Neural crest cell (in vitro differentiated cells): ENCODE results near the gene TLE3. TPM values are rescaled to one million over a fixed set of nuclear protein-coding genes. Genes with fewer than 3 reads are reported as not detected.

Source experiments
- DNase-seq: peaks from one replicate; pipeline ENCODE4 v3.0.0; 2021; ENCODE audit warnings: low read depth, mixed read lengths, low spot score
- H3K27ac Mint-ChIP-seq: one replicate; pipeline ENCODE4 v1.8.0; 2021; ENCODE audit warnings: mild to moderate bottlenecking, mixed read lengths; ENCODE audit not compliant: unreplicated experiment
- H3K27me3 Mint-ChIP-seq: 2 replicates; pipeline ENCODE4 v1.8.0; 2021; ENCODE audit warnings: low read depth, mild to moderate bottlenecking, mixed read lengths
- H3K36me3 Mint-ChIP-seq: 2 replicates; pipeline ENCODE4 v1.8.0; 2021; ENCODE audit warnings: low read depth, mild to moderate bottlenecking, mixed read lengths
- H3K4me1 Mint-ChIP-seq: 2 replicates; pipeline ENCODE4 v1.8.0; 2021; ENCODE audit warnings: mixed read lengths
- H3K4me3 Mint-ChIP-seq: one replicate; pipeline ENCODE4 v1.8.0; 2021; ENCODE audit warnings: mild to moderate bottlenecking, mixed read lengths
- H3K9me3 Mint-ChIP-seq: 2 replicates; pipeline ENCODE4 v1.8.0; 2021; ENCODE audit warnings: mixed read lengths
- total RNA-seq: library from RNA; stranded (reverse); gene quantifications from 2 replicates; pipeline ENCODE4 v1.2.1, GENCODE V29; 2021
- TF ChIP-seq, protein P1 (sequence below): fragments of 200-600 bp; sonication (generic); conservative IDR thresholded peaks from 2 replicates; pipeline ENCODE4 v1.5.0; 2021; ENCODE audit warnings: antibody characterized with exemption, mild to moderate bottlenecking

TLE3 gene
- total RNA-seq, 1 donor from 2014 or later, result 89.9 TPM

DNA sequence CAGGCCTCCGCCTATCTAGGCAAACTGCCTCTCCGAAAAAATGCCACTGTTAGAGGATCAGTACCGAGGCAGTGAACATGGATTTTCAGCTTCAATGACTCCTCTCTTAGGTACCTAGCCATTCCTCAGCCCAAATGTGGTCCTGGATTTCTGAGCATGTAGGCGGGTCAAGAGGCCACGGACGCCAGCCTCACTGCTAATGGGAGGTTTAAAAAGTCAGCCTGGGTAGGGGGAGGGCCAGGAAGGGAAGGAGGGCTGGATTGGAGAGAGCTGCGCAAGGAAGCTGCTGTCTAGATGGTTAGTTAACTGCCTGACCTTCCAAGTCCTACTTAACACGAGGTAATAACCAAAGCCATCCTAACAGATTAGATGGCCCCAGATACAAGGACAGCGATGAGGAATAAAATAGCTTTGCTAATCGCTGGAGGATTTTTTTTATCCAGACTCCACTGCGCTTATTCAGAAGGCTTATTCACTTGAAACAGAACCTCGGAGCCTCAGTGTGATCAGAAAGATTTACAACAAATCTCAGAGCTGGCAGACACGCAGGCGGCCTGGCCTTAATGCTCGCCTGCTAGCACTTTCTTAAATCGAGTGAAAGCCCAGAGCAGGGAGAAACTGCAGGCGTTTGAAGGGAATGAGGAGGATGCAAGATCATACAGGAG lies 34.3 kb downstream of the TLE3 start:
- no peak for DNase-seq
- H3K4me3 Mint-ChIP-seq, result peak overlapping the region; percentile 23
- H3K27ac Mint-ChIP-seq, result peak overlapping the region; percentile 90
- TF ChIP-seq, protein P1, sequence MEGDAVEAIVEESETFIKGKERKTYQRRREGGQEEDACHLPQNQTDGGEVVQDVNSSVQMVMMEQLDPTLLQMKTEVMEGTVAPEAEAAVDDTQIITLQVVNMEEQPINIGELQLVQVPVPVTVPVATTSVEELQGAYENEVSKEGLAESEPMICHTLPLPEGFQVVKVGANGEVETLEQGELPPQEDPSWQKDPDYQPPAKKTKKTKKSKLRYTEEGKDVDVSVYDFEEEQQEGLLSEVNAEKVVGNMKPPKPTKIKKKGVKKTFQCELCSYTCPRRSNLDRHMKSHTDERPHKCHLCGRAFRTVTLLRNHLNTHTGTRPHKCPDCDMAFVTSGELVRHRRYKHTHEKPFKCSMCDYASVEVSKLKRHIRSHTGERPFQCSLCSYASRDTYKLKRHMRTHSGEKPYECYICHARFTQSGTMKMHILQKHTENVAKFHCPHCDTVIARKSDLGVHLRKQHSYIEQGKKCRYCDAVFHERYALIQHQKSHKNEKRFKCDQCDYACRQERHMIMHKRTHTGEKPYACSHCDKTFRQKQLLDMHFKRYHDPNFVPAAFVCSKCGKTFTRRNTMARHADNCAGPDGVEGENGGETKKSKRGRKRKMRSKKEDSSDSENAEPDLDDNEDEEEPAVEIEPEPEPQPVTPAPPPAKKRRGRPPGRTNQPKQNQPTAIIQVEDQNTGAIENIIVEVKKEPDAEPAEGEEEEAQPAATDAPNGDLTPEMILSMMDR, result no peak
- H3K36me3 Mint-ChIP-seq, result peaks cover 19% of the 10 kb centered on the region
- H3K9me3 Mint-ChIP-seq, result no peaks in the 10 kb centered on the region
- no peaks in the 10 kb centered on the region for H3K27me3 Mint-ChIP-seq
- H3K4me1 Mint-ChIP-seq, result peaks cover 54% of the 10 kb centered on the region

DNA sequence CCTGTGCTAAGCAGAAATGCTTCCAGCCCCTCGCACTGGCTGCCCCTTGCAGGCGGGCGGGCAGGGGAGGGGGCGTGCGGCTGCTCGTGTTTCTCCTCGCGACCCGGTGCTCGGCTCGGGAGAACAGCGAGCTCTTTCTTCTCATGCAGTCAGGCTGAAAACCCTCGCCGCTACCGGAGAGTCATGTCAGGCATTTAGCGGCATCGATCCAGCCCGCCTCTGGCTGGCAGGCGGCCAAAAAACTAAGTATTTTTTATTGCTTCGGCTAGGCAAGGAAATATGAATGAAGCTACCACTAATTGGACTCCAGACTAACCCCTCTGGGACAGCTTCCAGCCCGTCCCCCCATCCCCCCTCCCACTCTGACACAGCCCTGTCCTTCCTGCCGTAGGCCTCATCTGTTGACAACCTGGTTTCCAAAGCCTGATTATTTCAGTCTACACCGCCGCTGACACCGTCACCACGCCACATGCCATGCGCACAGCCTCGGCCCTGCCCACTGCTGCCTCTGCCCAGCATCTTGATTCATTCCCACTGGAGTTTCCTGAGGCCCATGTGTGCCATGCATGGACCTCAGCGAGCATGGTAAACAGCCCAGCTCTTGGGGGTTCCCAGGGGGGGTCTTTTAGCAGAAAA lies 35.3 kb downstream of the TLE3 start:
- TF ChIP-seq, protein P1, result no peak
- Mint-ChIP-seq H3K27ac (peak overlapping the region; percentile 67), H3K4me3 (peak overlapping the region; percentile 44), H3K27me3 (no peaks in the 10 kb centered on the region), H3K9me3 (no peaks in the 10 kb centered on the region), H3K4me1 (peaks cover 48% of the 10 kb centered on the region), H3K36me3 (peaks cover 23% of the 10 kb centered on the region)
- DNase-seq, result peak; percentile 55

DNA sequence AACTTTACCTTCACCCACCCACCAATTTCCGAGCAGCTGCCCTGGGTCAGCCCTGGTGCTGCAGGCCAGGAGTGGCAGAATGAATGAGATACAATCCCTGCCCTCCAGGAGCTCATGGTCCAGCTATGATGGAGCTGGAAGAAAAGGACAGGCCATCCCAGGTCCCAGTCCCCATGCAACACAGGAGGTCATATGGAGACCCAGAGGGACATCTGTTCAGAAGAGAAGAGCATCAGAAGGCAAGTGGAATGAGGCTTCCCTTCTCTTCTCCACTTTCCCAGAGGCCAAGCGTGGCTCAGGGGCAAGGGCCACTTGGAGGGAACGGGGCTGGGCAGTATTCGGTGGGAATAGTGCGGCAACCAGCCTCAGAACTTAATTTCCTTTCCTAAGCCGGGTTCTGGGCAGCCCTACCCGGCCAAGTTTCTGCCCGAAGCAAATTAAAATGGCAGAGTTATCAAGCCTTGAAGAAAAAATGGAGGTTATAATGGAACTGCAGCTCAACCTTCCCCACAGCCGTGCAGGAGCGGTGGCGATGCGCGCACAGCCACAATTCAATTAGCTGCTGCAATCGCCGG lies 35.9 kb downstream of the TLE3 start:
- no peak overlapping the region for H3K27ac Mint-ChIP-seq
- H3K9me3 Mint-ChIP-seq, result no peaks in the 10 kb centered on the region
- no peaks in the 10 kb centered on the region for H3K27me3 Mint-ChIP-seq
- H3K36me3 Mint-ChIP-seq, result peaks cover 23% of the 10 kb centered on the region
- TF ChIP-seq, protein P1, result no peak
- peaks cover 42% of the 10 kb centered on the region for H3K4me1 Mint-ChIP-seq
- H3K4me3 Mint-ChIP-seq, result peak overlapping the region; percentile 44
- DNase-seq, result no peak

DNA sequence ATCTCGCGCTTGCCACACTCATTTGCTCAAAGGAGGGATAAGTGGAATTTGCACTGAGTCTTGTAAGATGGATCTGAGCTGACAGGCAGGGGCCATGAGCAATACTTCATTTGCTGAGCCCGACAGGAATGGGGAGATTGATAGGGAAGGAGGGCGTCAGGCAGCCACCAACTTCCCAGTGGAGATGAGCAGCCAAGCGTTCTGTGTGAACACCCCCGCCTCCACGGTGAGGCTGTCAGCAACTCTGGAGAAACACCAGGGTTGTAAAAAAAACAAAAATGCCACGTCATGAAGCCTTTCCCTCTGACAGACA lies 36.8 kb downstream of the TLE3 start:
- Mint-ChIP-seq H3K36me3 (peaks cover 20% of the 10 kb centered on the region), H3K27ac (peak overlapping the region; percentile 17), H3K27me3 (no peaks in the 10 kb centered on the region), H3K4me1 (peaks cover 37% of the 10 kb centered on the region), H3K4me3 (no peak overlapping the region), H3K9me3 (no peaks in the 10 kb centered on the region)
- TF ChIP-seq, protein P1, result no peak
- DNase-seq, result no peak

DNA sequence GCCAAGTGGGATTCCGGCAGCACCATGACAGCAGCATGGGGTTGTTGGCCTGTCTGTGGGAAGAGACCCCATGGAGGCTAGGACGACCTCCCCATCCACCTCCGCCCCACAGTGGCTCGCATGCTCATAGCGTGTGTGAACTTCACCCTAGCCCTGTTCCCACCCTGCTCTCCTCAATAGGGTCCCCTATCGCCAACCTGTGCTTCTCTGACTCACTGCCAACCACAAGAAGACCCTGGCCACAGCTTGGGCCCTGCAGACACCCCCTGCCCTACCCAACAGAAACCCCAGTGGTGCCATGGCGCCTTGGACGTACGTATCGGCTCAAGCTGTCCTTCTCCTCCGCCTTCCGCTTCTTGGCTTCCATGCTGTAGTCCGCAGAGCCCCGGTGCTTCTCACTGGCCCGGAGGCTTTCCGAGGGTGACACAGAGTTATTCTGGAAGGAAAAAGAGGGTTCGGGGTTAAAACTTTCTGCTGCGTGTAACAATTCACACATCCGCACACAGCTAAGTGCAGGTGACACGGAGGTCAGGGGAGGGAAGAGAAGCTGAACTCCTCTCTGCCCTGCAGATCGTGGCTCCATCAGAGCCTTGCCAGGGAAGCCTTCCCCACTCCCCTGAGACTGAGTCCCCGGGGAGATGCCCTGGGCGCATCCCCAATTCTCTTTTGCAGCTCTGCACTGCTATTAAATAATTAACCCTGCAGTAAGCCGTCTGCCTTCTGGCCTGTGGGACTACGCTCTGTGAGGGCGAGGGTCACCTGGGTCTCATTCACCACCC lies 37.3 kb downstream of the TLE3 start:
- DNase-seq, result no peak
- H3K9me3 Mint-ChIP-seq, result no peaks in the 10 kb centered on the region
- no peaks in the 10 kb centered on the region for H3K27me3 Mint-ChIP-seq
- H3K27ac Mint-ChIP-seq, result peak overlapping the region; percentile 17
- no peak overlapping the region for H3K4me3 Mint-ChIP-seq
- peaks cover 40% of the 10 kb centered on the region for H3K4me1 Mint-ChIP-seq
- peaks cover 20% of the 10 kb centered on the region for H3K36me3 Mint-ChIP-seq
- TF ChIP-seq, protein P1, result no peak
